Measurements from ENCODE around the gene MSI2.

GRCh38 chr17:57586196-57586740, 329.9 kb downstream of the MSI2 start:
- TF ChIP-seq, protein P1, sequence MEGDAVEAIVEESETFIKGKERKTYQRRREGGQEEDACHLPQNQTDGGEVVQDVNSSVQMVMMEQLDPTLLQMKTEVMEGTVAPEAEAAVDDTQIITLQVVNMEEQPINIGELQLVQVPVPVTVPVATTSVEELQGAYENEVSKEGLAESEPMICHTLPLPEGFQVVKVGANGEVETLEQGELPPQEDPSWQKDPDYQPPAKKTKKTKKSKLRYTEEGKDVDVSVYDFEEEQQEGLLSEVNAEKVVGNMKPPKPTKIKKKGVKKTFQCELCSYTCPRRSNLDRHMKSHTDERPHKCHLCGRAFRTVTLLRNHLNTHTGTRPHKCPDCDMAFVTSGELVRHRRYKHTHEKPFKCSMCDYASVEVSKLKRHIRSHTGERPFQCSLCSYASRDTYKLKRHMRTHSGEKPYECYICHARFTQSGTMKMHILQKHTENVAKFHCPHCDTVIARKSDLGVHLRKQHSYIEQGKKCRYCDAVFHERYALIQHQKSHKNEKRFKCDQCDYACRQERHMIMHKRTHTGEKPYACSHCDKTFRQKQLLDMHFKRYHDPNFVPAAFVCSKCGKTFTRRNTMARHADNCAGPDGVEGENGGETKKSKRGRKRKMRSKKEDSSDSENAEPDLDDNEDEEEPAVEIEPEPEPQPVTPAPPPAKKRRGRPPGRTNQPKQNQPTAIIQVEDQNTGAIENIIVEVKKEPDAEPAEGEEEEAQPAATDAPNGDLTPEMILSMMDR (IDR thresholded peaks at IDR 0.05): no peak
- TF ChIP-seq POLR2A (IDR thresholded peaks at IDR 0.05): no peak

All from thyroid gland (tissue), 4 donors.